K562 (cell line): ENCODE data around the gene ALOX12B. TPM values are rescaled to one million over a fixed set of nuclear protein-coding genes. Genes with fewer than 3 reads are reported as not detected.
A peak's percentile ranks its signal among the peaks of the same experiment; 100 is the strongest.

Experiments
- ATAC-seq: fragments of 200-7000 bp; cut with Tn5 transposase; 3 replicates; pipeline ENCODE4 v1.9.1; 2020; ENCODE audit warnings: moderate library complexity
- BruUV-seq: library from RNA; stranded (reverse); fragments of 400-500 nt; replicated peaks from 2 replicates; lab custom pipeline; 2021; lab: Mats Ljungman, UMichigan
- CTCF ChIA-PET: fragments of 300-600 bp; formaldehyde crosslinking; extraction: SDS; loops from one replicate; lab custom pipeline; 2021; ENCODE audit warnings: low intra/inter-chr PET ratio; lab: Yijun Ruan, JAX
- POLR2A ChIA-PET: fragments of 300-600, 350-650 bp; sonication (Branson Sonifier 250); formaldehyde crosslinking; extraction: SDS; loops from one replicate; lab custom pipeline; 2021; ENCODE audit warnings: antibody characterized with exemption, inconsistent platforms; lab: Yijun Ruan, JAX
- DNase-seq, 4 experiments: peaks; one replicate each; pipeline versions ENCODE4 v3.0.0 to v3.0.0-alpha.2; 2011 to 2018; ENCODE audit warnings: low spot score in 3 of 4, mixed read lengths in 3 of 4; ENCODE audit errors: extremely low read depth in 1 of 4
- FAIRE-seq: peaks from 2 replicates; lab custom pipeline; 2011; peaks lifted over from hg19 to GRCh38; lab: Jason Lieb, UNC
- H2AFZ ChIP-seq: 2 replicates; pipeline ENCODE4 v1.6.0; 2011; ENCODE audit warnings: low read depth, low read length, control low read depth, inconsistent platforms
- H3K27ac ChIP-seq: fragments of 200-600 bp; 3 replicates; pipeline ENCODE4 v1.8.0; 2011; ENCODE audit warnings: low read depth, mild to moderate bottlenecking, control low read depth, inconsistent platforms, low read length, moderate library complexity, mixed read lengths; ENCODE audit errors: extremely low read depth
- H3K27me3 ChIP-seq, 2 experiments: fragments of 300-600 bp in 1 of 2; 2 replicates in 1 of 2; 3 replicates in 1 of 2; pipeline versions ENCODE4 v1.6.0 to v1.8.0; 2011; ENCODE audit warnings: inconsistent platforms in 2 of 2, low read length in 2 of 2, mild to moderate bottlenecking in 1 of 2, mixed read lengths in 1 of 2, moderate library complexity in 1 of 2; ENCODE audit not compliant: control insufficient read depth in 2 of 2, insufficient read depth in 2 of 2
- H3K36me3 ChIP-seq: fragments of 300-600 bp; 3 replicates; pipeline ENCODE4 v1.8.0; 2011; ENCODE audit warnings: mild to moderate bottlenecking, low read length, inconsistent platforms; ENCODE audit not compliant: control insufficient read depth, insufficient read depth
- H3K4me1 ChIP-seq, 2 experiments: fragments of 200-600 bp in 1 of 2; replicated peaks in 1 of 2; 2 replicates in 1 of 2; 3 replicates in 1 of 2; pipeline versions ENCODE4 v1.5.1 to v1.8.0; 2011; ENCODE audit warnings: inconsistent platforms in 2 of 2, low read length in 2 of 2, mild to moderate bottlenecking in 1 of 2, mixed read lengths in 1 of 2, moderate library complexity in 1 of 2; ENCODE audit not compliant: control insufficient read depth in 2 of 2, insufficient read depth in 2 of 2
- H3K4me2 ChIP-seq: 2 replicates; pipeline ENCODE4 v1.6.1; 2011; ENCODE audit warnings: low read length, control low read depth, inconsistent platforms, mixed read lengths; ENCODE audit not compliant: insufficient read depth
- H3K4me3 ChIP-seq: fragments of 200-600 bp; sonication (generic), shearing (Covaris generic); 2 replicates; pipeline ENCODE4 v1.5.1; 2016; ENCODE audit warnings: control low read depth, inconsistent platforms
- H3K79me2 ChIP-seq: fragments of 200-600 bp; 3 replicates; pipeline ENCODE4 v1.8.0; 2011; ENCODE audit warnings: low read length, inconsistent platforms; ENCODE audit not compliant: control insufficient read depth, insufficient read depth
- H3K9ac ChIP-seq, 2 experiments: 2 replicates each; pipeline versions ENCODE4 v1.6.0 to v1.6.1; 2011; ENCODE audit warnings: low read depth in 2 of 2, low read length in 2 of 2, control low read depth in 1 of 2, inconsistent platforms in 1 of 2, mild to moderate bottlenecking in 1 of 2, mixed read lengths in 1 of 2; ENCODE audit not compliant: insufficient read depth in 1 of 2
- H3K9me1 ChIP-seq: one replicate; pipeline ENCODE4 v1.6.0; 2011; ENCODE audit warnings: inconsistent platforms, mild to moderate bottlenecking, low read length, moderate library complexity; ENCODE audit not compliant: control insufficient read depth, insufficient read depth
- H3K9me3 ChIP-seq: replicated peaks from 2 replicates; pipeline ENCODE4 v1.5.1; 2011; ENCODE audit warnings: low read depth, low read length, inconsistent platforms; ENCODE audit not compliant: control insufficient read depth, insufficient read depth
- H4K20me1 ChIP-seq: replicated peaks from 2 replicates; pipeline ENCODE4 v1.6.1; 2011; ENCODE audit warnings: low read length, inconsistent platforms, mixed read lengths; ENCODE audit not compliant: control insufficient read depth, insufficient read depth
- BCOR ChIP-seq: fragments of 450-650 bp; IDR thresholded peaks from 2 replicates; pipeline ENCODE4 v1.6.1; 2016
- BRD4 ChIP-seq: fragments of 200-600 bp; sonication (generic); IDR thresholded peaks from 2 replicates; pipeline ENCODE4 v1.6.1; 2017; ENCODE audit warnings: inconsistent platforms
- CBFA2T3 ChIP-seq: fragments of 450-650 bp; IDR thresholded peaks from 2 replicates; pipeline ENCODE4 v1.6.1; 2017
- CTBP1 ChIP-seq: fragments of 450-650 bp; IDR thresholded peaks from 2 replicates; pipeline ENCODE4 v1.6.1; 2016; ENCODE audit warnings: borderline replicate concordance
- HNRNPK ChIP-seq: fragments of 200-400 bp; formaldehyde crosslinking; IDR thresholded peaks from one replicate; pipeline ENCODE4 v1.6.1; 2018; ENCODE audit warnings: mild to moderate bottlenecking, low read depth, low read length; ENCODE audit not compliant: poor library complexity, severe bottlenecking
- HNRNPLL ChIP-seq: fragments of 200-400 bp; formaldehyde crosslinking; IDR thresholded peaks from 2 replicates; pipeline ENCODE4 v1.6.1; 2017; ENCODE audit warnings: low read length, low read depth, mild to moderate bottlenecking; ENCODE audit not compliant: poor library complexity, severe bottlenecking
- NCOA6 ChIP-seq: fragments of 450-650 bp; IDR thresholded peaks from 2 replicates; pipeline ENCODE4 v1.6.1; 2017; ENCODE audit warnings: mild to moderate bottlenecking
- NFATC3 ChIP-seq: fragments of 450-650 bp; IDR thresholded peaks from 2 replicates; pipeline ENCODE4 v1.6.1; 2017; ENCODE audit warnings: mild to moderate bottlenecking
- NRF1 ChIP-seq, 2 experiments: fragments of 450-650 bp; IDR thresholded peaks in 1 of 2; conservative IDR thresholded peaks in 1 of 2; 2 replicates each; pipeline ENCODE4 v1.6.1; 2014; ENCODE audit warnings: mild to moderate bottlenecking in 2 of 2
- SMARCC2 ChIP-seq: fragments of 450-650 bp; IDR thresholded peaks from 2 replicates; pipeline ENCODE4 v1.6.1; 2017; ENCODE audit warnings: antibody characterized with exemption, moderate library complexity, mild to moderate bottlenecking, low read depth
- SOX6 ChIP-seq: fragments of 450-650 bp; IDR thresholded peaks from 2 replicates; pipeline ENCODE4 v1.6.1; 2014; ENCODE audit warnings: mild to moderate bottlenecking
- STAG1 ChIP-seq: sonication (generic); formaldehyde crosslinking; IDR thresholded peaks from 2 replicates; pipeline ENCODE4 v1.5.0; 2020; ENCODE audit warnings: missing genetic modification reagents, borderline replicate concordance
- TAF1 ChIP-seq: IDR thresholded peaks from 2 replicates; pipeline ENCODE4 v1.6.1; 2011; ENCODE audit warnings: mild to moderate bottlenecking, low read length, moderate library complexity; ENCODE audit not compliant: insufficient read depth, control insufficient read depth, severe bottlenecking; ENCODE audit errors: extremely low read depth
- TAF9B ChIP-seq: fragments of 450-650 bp; IDR thresholded peaks from 2 replicates; pipeline ENCODE4 v1.6.1; 2018; ENCODE audit warnings: mild to moderate bottlenecking; ENCODE audit not compliant: partially characterized antibody
- TAL1 ChIP-seq: fragments of 450-650 bp; IDR thresholded peaks from 2 replicates; pipeline ENCODE4 v1.6.1; 2016; ENCODE audit warnings: mild to moderate bottlenecking
- TRIM24 ChIP-seq, 2 experiments: fragments of 450-650 bp; IDR thresholded peaks; 2 replicates each; pipeline ENCODE4 v1.6.1; 2016
- ZNF398 ChIP-seq: fragments of 250-450 bp; sonication (Bioruptor Pico); IDR thresholded peaks from 2 replicates; pipeline ENCODE4 v1.8.0; 2021; ENCODE audit warnings: moderate library complexity, mild to moderate bottlenecking, inconsistent platforms
- ZNF639 ChIP-seq, 2 experiments: fragments of 200-800 bp in 1 of 2; sonication (Bioruptor generic) in 1 of 2; sonication (generic) in 1 of 2; formaldehyde crosslinking in 1 of 2; IDR thresholded peaks in 1 of 2; conservative IDR thresholded peaks in 1 of 2; 2 replicates each; pipeline versions ENCODE4 v1.5.0 to v1.6.1; 2016 to 2020; ENCODE audit warnings: missing compliant biosample characterization in 1 of 2, missing genetic modification characterization in 1 of 2, missing genetic modification reagents in 1 of 2
- WGBS: fragments of 100-300 bp; shearing (Covaris generic); methylation state at CpG from one replicate; pipeline ENCODE4 v1.1.6; 2016; ENCODE audit warnings: low coverage, mixed read lengths; ENCODE audit not compliant: insufficient coverage; ENCODE audit errors: missing lambda C conversion rate; 5-methylcytosine and 5-hydroxymethylcytosine counted together
- in situ Hi-C: fragments of 300-500 bp; cut with MboI; formaldehyde crosslinking; loops from 4 replicates; pipeline ENCODE4 v1.15.0; 2018; ENCODE audit warnings: inconsistent platforms, mixed read lengths
- intact Hi-C: fragments of 100-400 bp; cut with micrococcal nuclease; formaldehyde crosslinking; loops from 2 replicates; pipeline ENCODE4 v1.14.2; 2022
- polyA plus RNA-seq, 8 experiments: library from polyadenylated mRNA; depleted of rRNA in 4 of 8; stranded (reverse) in 5 of 8; unstranded in 3 of 8; fragments of >200 nt; fragmentation: Nextera tagmentation in 2 of 8; fragmentation: Illumina TruSeq in 1 of 8; extraction: Ambion mirVana in 2 of 8; extraction: Trizol in 1 of 8; gene quantifications; 2 replicates each; pipeline versions ENCODE4 v1.2.1 to v1.2.3, GENCODE V29; 2011 to 2014; ENCODE audit warnings: inconsistent platforms in 1 of 8, missing spikeins in 1 of 8
- total RNA-seq, 7 experiments: library from RNA; depleted of rRNA in 6 of 7; stranded (reverse); fragments of >200 nt in 6 of 7; fragmentation: Illumina TruSeq in 2 of 7; extraction: Trizol in 2 of 7; gene quantifications; 2 replicates each; pipeline versions ENCODE4 v1.2.1 to v1.2.3, GENCODE V29; 2011 to 2021; ENCODE audit warnings: low replicate concordance in 1 of 7

ALOX12B gene
- total and polyA plus RNA-seq, 9 of the 15 experiments (the other 6 are each of a cell fraction or from before 2014, with no cell fraction given): not detected

DNA sequence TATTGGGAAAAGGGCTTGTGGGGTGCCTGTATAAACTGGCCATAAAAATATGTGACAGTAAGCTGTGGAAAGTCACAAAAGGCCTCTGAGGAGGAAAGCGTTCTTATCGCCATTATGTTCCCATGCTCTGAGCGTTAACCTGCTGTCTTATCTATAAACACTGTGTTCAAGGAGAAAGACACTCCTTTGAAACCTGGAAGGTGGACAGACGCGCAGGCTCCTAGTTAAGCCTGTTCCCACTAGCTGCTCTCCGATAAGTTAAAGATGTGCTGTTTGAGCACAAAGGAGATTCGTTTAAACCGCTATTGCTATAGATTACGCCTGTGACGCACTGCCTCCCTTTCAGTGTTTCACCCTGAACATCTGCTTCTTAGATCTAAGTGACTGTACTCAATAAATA, 5.2 kb downstream of the ALOX12B start:
- Histone ChIP-seq H3K9ac (no peak overlapping the region), H3K9me1 (no peaks in the 10 kb centered on the region), H3K27me3 (peaks cover 0 to 8% of the 10 kb centered on the region in 2 experiments; a peak in 2 of 5 replicates), H3K9me3 (no peaks in the 10 kb centered on the region), H3K36me3 (no peaks in the 10 kb centered on the region), H4K20me1 (no peaks in the 10 kb centered on the region), H3K4me3 (no peak overlapping the region), H2AFZ (0 out of 2 replicates have a peak overlapping the region, but pooled peaks have one; percentile 58), H3K79me2 (no peaks in the 10 kb centered on the region), H3K4me1 (peaks cover 10 to 23% of the 10 kb centered on the region in 2 experiments; a peak in 4 of 5 replicates), H3K27ac (no peak overlapping the region; the same call in 2 of the 3 replicates), H3K4me2 (peak overlapping the region; percentile 60; the same call in 1 of the 2 replicates)
- ChIA-PET POLR2A (interaction anchor here (1.1 kb wide), 1 partner anchor 9 kb away, joined by 3 read pairs; no protein-coding TSS in a partner anchor), CTCF (no interaction called here)
- intact Hi-C loops: no loop called here
- BruUV-seq: no TSS peak
- peak in 3 of 4 experiments; percentile 36 to 68 (median 37) for DNase-seq
- peak; percentile 17; the same call in 1 of the 3 replicates for ATAC-seq
- in situ Hi-C loops: no loop called here
- WGBS: 5% methylated on average over 10 of the region's 10 CpGs
- FAIRE-seq: peak; percentile 76
- no peak for TF ChIP-seq HNRNPK
- TF ChIP-seq NRF1 (conservative IDR thresholded peaks at IDR 0.05 in 1 of 2, IDR thresholded peaks at IDR 0.05 in 1 of 2): peak; percentile 46 to 47
- no peak for TF ChIP-seq ZNF639 (CRISPR knock-in tag; conservative IDR thresholded peaks at IDR 0.05 in 1 of 2, IDR thresholded peaks at IDR 0.05 in 1 of 2)
- TF ChIP-seq SMARCC2: no peak
- peak; percentile 57 for TF ChIP-seq CBFA2T3
- TF ChIP-seq STAG1 (CRISPR knock-in tag): no peak
- no peak for TF ChIP-seq BRD4
- TF ChIP-seq CTBP1: peak; percentile 16; the same call in 1 of the 2 replicates
- TF ChIP-seq TAF1: no peak
- TF ChIP-seq BCOR: no peak
- TF ChIP-seq TRIM24 (IDR thresholded peaks at IDR 0.05): no peak
- peak; percentile 38 for TF ChIP-seq HNRNPLL
- TF ChIP-seq NCOA6: no peak
- TF ChIP-seq TAF9B: no peak
- peak; percentile 45; the same call in 1 of the 2 replicates for TF ChIP-seq SOX6
- TF ChIP-seq TAL1: peak; percentile 32; the same call in 1 of the 2 replicates
- no peak for TF ChIP-seq NFATC3
- TF ChIP-seq ZNF398 (CRISPR knock-in tag): no peak
